A673 (cell line): ENCODE measurements around the gene SHROOM3.

ENCODE experiments used
- EZH2 ChIP-seq: fragments of 200-600 bp; sonication (generic); IDR thresholded peaks from 2 replicates; pipeline ENCODE4 v1.6.1; 2017; ENCODE audit warnings: borderline replicate concordance, low read depth, mild to moderate bottlenecking, mixed read lengths, antibody characterized with exemption, low read length; ENCODE audit not compliant: poor library complexity, severe bottlenecking
- TF ChIP-seq, protein P1 (sequence below): fragments of 300-800, 200-600 bp; sonication (generic); conservative IDR thresholded peaks from 2 replicates; pipeline ENCODE4 v1.5.1; 2017; ENCODE audit warnings: low read depth, mild to moderate bottlenecking, antibody characterized with exemption, low read length, moderate library complexity, mixed read lengths

DNA sequence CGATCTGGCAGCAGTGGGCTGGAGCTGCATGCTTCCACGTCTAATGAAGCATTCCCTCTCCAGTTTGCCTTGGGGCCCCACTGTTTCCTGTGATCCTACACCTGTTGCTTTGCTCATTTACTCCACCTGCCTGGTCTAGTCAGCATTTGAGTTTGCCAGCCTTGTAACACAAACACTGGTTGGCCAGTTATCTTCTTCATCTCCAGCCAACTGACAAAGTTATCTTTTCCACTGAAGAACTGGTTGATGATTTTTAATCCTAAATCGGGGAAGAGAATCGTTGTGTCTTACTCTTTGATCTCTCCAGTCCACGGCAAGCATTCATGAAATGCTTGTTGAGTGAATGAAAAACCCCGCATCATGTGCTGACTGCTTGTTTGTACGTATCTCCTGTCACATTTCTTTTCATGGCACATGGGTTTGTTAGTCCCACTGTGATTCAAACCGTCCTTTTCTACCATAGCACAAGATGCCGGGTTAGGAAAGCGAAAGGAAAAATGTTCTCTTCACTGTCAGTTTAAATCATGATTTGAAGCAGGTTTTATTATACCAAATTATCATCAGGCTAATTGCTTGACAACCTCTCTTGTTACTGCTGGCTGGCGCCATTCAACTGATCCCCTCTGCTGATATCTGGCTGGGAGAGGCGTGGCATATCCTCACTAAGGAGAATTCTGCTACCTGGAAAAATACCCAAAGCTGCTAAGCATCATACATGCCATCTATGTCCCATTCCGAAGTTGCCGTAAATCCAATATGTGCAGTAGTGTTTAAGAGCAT, 144.8 kb downstream of the SHROOM3 start:
- TF ChIP-seq, protein P1, sequence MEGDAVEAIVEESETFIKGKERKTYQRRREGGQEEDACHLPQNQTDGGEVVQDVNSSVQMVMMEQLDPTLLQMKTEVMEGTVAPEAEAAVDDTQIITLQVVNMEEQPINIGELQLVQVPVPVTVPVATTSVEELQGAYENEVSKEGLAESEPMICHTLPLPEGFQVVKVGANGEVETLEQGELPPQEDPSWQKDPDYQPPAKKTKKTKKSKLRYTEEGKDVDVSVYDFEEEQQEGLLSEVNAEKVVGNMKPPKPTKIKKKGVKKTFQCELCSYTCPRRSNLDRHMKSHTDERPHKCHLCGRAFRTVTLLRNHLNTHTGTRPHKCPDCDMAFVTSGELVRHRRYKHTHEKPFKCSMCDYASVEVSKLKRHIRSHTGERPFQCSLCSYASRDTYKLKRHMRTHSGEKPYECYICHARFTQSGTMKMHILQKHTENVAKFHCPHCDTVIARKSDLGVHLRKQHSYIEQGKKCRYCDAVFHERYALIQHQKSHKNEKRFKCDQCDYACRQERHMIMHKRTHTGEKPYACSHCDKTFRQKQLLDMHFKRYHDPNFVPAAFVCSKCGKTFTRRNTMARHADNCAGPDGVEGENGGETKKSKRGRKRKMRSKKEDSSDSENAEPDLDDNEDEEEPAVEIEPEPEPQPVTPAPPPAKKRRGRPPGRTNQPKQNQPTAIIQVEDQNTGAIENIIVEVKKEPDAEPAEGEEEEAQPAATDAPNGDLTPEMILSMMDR, result no peak
- no peak for TF ChIP-seq EZH2
